Right atrium auricular region (tissue), 2 donors: ENCODE measurements around the gene PCDHB16. TPM values are rescaled to one million over a fixed set of nuclear protein-coding genes. Genes with fewer than 3 reads are reported as not detected.
A peak's percentile ranks its signal among the peaks of the same experiment; 100 is the strongest.
"Not testable (repeated sequence)": the region's sequence is repeated elsewhere in the genome, so short reads cannot be mapped to it uniquely, and the experiment has no call there.

ENCODE experiments used
- DNase-seq: peaks from one replicate; pipeline ENCODE4 v3.0.0-alpha.2; 2019; ENCODE audit warnings: low spot score
- H3K27ac ChIP-seq, 2 donors: fragments of 200-600 bp; sonication (generic); 1 replicate in 1 of 2; 2 replicates in 1 of 2; pipeline ENCODE4 v1.5.1; 2016 to 2019
- H3K27me3 ChIP-seq, 2 donors: fragments of 200-600 bp; sonication (generic); one replicate each; pipeline versions ENCODE4 v1.5.1 to v1.6.0; 2017 to 2019
- H3K36me3 ChIP-seq: fragments of 200-600 bp; sonication (generic); one replicate; pipeline ENCODE4 v1.5.1; 2016
- H3K4me1 ChIP-seq, 2 donors: fragments of 200-600 bp; sonication (generic); one replicate each; pipeline versions ENCODE4 v1.5.1 to v1.6.0; 2017 to 2019
- H3K4me3 ChIP-seq, 2 donors: fragments of 200-600 bp; sonication (generic); 1 replicate in 1 of 2; 2 replicates in 1 of 2; pipeline ENCODE4 v1.5.1; 2017 to 2019; ENCODE audit warnings: mild to moderate bottlenecking in 1 of 2, moderate library complexity in 1 of 2
- H3K9me3 ChIP-seq, 2 donors: fragments of 200-600 bp; sonication (generic); one replicate each; pipeline ENCODE4 v1.5.1; 2019
- total RNA-seq, 2 donors: library from RNA; depleted of rRNA; stranded (reverse); fragments of >200 nt; gene quantifications; one replicate each; pipeline ENCODE4 v1.1.0, GENCODE V29; 2016
- TF ChIP-seq, protein P1 (sequence below), 2 donors: fragments of 200-600 bp; sonication (generic); IDR thresholded peaks; one replicate each; pipeline ENCODE4 v1.5.1; 2019; ENCODE audit warnings: antibody characterized with exemption in 2 of 2

Gene PCDHB16
- 1 to 10 TPM; 5.3 TPM for total RNA-seq

DNA sequence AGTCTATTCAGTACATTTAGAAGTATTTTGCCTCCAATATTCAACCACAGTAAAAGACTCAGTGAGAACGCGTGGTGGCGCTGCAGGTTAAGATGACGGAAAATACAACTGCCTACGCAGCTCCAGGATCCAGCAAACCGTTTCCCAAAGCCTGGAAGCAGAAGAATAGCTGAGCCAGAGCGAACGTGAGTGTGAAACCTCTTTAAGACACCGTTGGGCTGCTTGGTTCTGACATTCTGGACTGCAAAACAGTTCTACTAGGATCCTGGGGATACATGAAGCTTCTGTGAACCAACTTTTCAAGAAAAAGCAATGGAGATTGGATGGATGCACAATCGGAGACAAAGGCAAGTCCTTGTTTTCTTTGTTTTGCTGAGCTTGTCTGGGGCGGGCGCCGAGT lies at the start of gene PCDHB16:
TSS of gene PCDHB16 (plus strand) at position 140 of the 400 bp plus-strand sequence. CDS start at position 313, 173 bp downstream.
- DNase-seq, result peak; percentile 63
- TF ChIP-seq, protein P1, sequence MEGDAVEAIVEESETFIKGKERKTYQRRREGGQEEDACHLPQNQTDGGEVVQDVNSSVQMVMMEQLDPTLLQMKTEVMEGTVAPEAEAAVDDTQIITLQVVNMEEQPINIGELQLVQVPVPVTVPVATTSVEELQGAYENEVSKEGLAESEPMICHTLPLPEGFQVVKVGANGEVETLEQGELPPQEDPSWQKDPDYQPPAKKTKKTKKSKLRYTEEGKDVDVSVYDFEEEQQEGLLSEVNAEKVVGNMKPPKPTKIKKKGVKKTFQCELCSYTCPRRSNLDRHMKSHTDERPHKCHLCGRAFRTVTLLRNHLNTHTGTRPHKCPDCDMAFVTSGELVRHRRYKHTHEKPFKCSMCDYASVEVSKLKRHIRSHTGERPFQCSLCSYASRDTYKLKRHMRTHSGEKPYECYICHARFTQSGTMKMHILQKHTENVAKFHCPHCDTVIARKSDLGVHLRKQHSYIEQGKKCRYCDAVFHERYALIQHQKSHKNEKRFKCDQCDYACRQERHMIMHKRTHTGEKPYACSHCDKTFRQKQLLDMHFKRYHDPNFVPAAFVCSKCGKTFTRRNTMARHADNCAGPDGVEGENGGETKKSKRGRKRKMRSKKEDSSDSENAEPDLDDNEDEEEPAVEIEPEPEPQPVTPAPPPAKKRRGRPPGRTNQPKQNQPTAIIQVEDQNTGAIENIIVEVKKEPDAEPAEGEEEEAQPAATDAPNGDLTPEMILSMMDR (IDR thresholded peaks at IDR 0.05), result peak; percentile 12 to 61
- Histone ChIP-seq H3K4me1 (no peaks in the 10 kb centered on the region), H3K9me3 (peaks cover 8 to 59% of the 10 kb centered on the region in 2 donors), H3K27me3 (no peaks in the 10 kb centered on the region), H3K36me3 (no peaks in the 10 kb centered on the region), H3K27ac (no peak within 1 kb of the TSS), H3K4me3 (peak within 1 kb of the TSS; percentile 27 to 40)

DNA sequence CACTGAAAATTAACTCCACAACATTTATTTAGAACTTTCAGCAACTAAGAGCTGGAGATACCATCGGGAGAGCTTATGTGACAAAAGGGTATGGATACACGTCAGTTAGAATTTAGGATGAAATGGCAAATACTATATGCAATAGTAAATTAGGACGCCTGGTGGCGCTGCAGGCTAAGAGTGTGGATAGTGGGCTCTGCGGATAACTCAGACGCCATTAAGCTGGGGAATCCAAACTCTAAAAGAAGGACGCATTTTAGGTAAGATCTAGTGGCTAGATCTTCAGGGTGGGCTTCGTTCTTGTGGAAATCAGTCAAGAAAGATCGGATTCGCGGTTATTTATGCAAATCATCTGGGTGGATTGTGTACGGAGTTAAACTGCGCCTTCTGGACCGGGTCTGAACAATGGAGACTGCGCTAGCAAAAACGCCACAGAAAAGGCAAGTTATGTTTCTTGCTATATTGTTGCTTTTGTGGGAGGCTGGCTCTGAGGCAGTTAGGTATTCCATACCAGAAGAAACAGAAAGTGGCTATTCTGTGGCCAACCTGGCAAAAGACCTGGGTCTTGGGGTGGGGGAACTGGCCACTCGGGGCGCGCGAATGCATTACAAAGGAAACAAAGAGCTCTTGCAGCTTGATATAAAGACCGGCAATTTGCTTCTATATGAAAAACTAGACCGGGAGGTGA lies 47.0 kb upstream of the PCDHB16 start, which contains the start of gene PCDHB5:
TSS of gene PCDHB5 (plus strand) at position 177 of the 688 bp plus-strand sequence. CDS start at position 406, 229 bp downstream.
- peak within 1 kb of the TSS; percentile 26 to 47 for H3K4me3 ChIP-seq
- H3K36me3 ChIP-seq, result no peaks in the 10 kb centered on the region
- H3K27ac ChIP-seq, result no peak within 1 kb of the TSS
- no peak for DNase-seq
- TF ChIP-seq, protein P1 (IDR thresholded peaks at IDR 0.05), result peak in 1 of 2 donors; percentile 60
- H3K9me3 ChIP-seq, result peaks cover 0 to 73% of the 10 kb centered on the region in 2 donors
- no peaks in the 10 kb centered on the region for H3K4me1 ChIP-seq
- H3K27me3 ChIP-seq, result no peaks in the 10 kb centered on the region

DNA sequence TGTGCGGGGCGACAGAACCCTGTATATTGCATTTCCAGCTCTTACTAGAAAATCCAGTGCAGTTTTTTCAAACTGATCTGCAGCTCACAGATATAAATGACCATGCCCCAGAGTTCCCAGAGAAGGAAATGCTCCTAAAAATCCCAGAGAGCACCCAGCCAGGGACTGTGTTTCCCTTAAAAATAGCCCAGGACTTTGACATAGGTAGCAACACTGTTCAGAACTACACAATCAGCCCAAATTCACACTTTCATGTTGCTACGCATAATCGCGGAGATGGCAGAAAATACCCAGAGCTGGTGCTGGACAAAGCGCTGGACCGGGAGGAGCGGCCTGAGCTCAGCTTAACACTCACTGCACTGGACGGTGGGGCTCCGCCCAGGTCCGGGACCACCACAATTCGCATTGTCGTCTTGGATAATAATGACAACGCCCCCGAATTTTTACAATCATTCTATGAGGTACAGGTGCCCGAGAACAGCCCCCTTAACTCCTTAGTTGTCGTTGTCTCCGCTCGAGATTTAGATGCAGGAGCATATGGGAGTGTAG lies 46.4 kb upstream of the PCDHB16 start:
- H3K36me3 ChIP-seq, result no peaks in the 10 kb centered on the region
- no peak for DNase-seq
- H3K27ac ChIP-seq, result no peak overlapping the region
- H3K4me3 ChIP-seq, result peak overlapping the region in 1 of 2 donors; percentile 47
- H3K4me1 ChIP-seq, result no peaks in the 10 kb centered on the region
- TF ChIP-seq, protein P1 (IDR thresholded peaks at IDR 0.05), result no peak
- H3K9me3 ChIP-seq, result peaks cover 0 to 73% of the 10 kb centered on the region in 2 donors
- no peaks in the 10 kb centered on the region for H3K27me3 ChIP-seq

DNA sequence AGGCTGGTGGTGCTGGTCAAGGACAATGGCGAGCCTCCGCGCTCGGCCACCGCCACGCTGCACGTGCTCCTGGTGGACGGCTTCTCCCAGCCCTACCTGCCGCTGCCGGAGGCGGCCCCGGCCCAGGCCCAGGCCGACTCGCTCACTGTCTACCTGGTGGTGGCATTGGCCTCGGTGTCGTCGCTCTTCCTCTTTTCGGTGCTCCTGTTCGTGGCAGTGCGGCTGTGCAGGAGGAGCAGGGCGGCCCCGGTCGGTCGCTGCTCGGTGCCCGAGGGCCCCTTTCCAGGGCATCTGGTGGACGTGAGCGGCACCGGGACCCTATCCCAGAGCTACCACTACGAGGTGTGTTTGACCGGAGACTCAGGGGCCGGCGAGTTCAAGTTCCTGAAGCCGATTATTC lies 44.8 kb upstream of the PCDHB16 start:
- not testable (repeated sequence) for DNase-seq, H3K4me3 ChIP-seq, H3K36me3 ChIP-seq, H3K4me1 ChIP-seq, H3K27me3 ChIP-seq, H3K27ac ChIP-seq
- peaks cover 0 to 75% of the 10 kb centered on the region in 2 donors for H3K9me3 ChIP-seq

DNA sequence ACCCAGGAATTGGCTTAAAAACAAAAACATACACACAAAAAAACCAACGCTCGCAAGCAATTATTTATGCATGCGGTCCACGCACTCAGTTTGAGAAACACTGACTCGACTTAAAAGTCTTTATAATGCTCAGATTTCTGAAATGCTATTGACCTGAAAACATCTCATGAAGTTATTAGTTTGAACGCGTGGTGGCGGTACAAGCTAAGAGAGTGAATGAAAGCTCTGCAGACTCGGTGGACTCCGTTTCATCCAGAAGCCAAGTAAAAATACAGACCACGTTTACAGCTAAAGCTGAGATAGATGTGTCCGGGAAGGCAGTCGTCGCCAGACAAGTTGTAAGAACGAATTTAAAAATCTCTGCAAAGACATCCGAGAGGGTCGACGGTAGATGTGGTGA lies 32.4 kb upstream of the PCDHB16 start, which contains the start of gene PCDHB6:
TSS of gene PCDHB6 (plus strand) at position 246 of the 400 bp plus-strand sequence. CDS start 201 bp downstream, outside the sequence.
- Histone ChIP-seq H3K27me3 (no peaks in the 10 kb centered on the region), H3K4me1 (no peaks in the 10 kb centered on the region), H3K9me3 (peaks cover 5 to 75% of the 10 kb centered on the region in 2 donors), H3K27ac (no peak within 1 kb of the TSS), H3K36me3 (no peaks in the 10 kb centered on the region), H3K4me3 (no peak within 1 kb of the TSS)
- no peak for DNase-seq
- TF ChIP-seq, protein P1 (IDR thresholded peaks at IDR 0.05), result peak in 1 of 2 donors; percentile 18

DNA sequence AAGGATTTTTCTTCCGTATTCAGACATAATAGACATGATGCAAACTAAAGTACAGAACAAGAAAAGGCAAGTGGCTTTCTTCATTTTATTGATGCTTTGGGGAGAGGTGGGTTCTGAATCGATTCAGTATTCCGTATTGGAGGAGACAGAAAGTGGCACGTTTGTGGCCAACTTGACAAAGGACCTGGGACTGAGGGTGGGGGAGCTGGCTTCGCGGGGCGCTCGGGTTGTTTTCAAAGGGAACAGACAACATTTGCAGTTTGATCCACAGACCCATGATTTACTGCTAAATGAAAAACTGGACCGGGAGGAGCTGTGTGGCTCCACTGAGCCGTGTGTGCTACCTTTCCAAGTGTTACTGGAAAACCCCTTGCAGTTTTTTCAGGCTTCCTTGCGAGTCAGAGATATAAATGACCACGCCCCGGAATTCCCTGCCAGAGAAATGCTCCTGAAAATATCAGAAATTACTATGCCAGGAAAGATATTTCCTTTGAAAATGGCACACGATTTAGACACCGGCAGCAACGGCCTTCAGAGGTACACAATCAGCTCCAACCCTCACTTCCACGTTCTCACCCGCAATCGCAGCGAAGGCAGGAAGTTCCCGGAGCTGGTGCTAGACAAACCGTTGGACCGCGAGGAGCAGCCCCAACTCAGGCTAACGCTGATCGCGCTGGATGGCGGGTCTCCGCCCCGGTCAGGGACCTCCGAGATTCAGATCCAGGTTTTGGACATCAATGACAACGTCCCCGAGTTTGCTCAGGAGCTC lies 31.8 kb upstream of the PCDHB16 start:
- Histone ChIP-seq H3K9me3 (peaks cover 5 to 81% of the 10 kb centered on the region in 2 donors), H3K4me3 (no peak overlapping the region), H3K4me1 (no peaks in the 10 kb centered on the region), H3K27me3 (no peaks in the 10 kb centered on the region), H3K27ac (no peak overlapping the region), H3K36me3 (no peaks in the 10 kb centered on the region)
- no peak for DNase-seq
- TF ChIP-seq, protein P1 (IDR thresholded peaks at IDR 0.05), result no peak
